K562 treated with DMSO at 1 percent for 48 hours (cell line): Measurements from ENCODE around the gene ARMC6. TPM values are rescaled to one million over a fixed set of nuclear protein-coding genes. Genes with fewer than 3 reads are reported as not detected.

Experiments
- total RNA-seq: library from RNA; unstranded; fragments of 300-600 nt; gene quantifications from 2 replicates; pipeline ENCODE4 v1.2.3, GENCODE V29; 2022; ENCODE audit warnings: low replicate concordance; ENCODE audit errors: extremely low read depth

The ARMC6 gene
- not detected in 2 replicates for total RNA-seq

GRCh38 chr19:19033426-19034203 is at the start of gene ARMC6, which contains the start of gene SUGP2:
Gene ARMC6, plus strand, starts transcription at chr19:19033603. Its CDS starts 607 bp downstream, at chr19:19034210.
Gene SUGP2, minus strand, starts transcription at chr19:19033517. Its CDS starts 2,446 bp downstream, at chr19:19031071.

GRCh38 chr19:19063183-19064097 is 30.0 kb downstream of the ARMC6 start, which contains the start of gene SLC25A42:
Gene SLC25A42, plus strand, starts transcription at chr19:19063994. Its CDS starts 32,131 bp downstream, at chr19:19096125.

Other genes starting within 250 kb of the ARMC6 start
- gene COMP, start 242.3 kb upstream of the ARMC6 start, total RNA-seq = not detected in 2 replicates
- 461 TPM in 1 of 2 replicates, not detected in the other for gene UPF1, start 201.6 kb upstream of the ARMC6 start, total RNA-seq
- gene CERS1, start 137.4 kb upstream of the ARMC6 start, total RNA-seq = not detected in 2 replicates
- 699 TPM in 1 of 2 replicates, not detected in the other for gene COPE, start 114.2 kb upstream of the ARMC6 start, total RNA-seq
- gene DDX49, start 113.9 kb upstream of the ARMC6 start, total RNA-seq = not detected in 2 replicates
- not detected in 2 replicates for gene HOMER3, start 92.4 kb upstream of the ARMC6 start, total RNA-seq
- gene SUGP2, start 86 bp upstream of the ARMC6 start, total RNA-seq = not detected in 2 replicates
- not detected in 2 replicates for gene SLC25A42, start 30.4 kb downstream of the ARMC6 start, total RNA-seq
- not detected in 2 replicates for gene TMEM161A, start 104.9 kb downstream of the ARMC6 start, total RNA-seq
- gene MEF2B, start 136.7 kb downstream of the ARMC6 start, total RNA-seq = not detected in 2 replicates
- gene BORCS8, start 158.5 kb downstream of the ARMC6 start, total RNA-seq = not detected in 2 replicates
- gene RFXANK, start 158.7 kb downstream of the ARMC6 start, total RNA-seq = not detected in 2 replicates
- gene NR2C2AP, start 169.8 kb downstream of the ARMC6 start, total RNA-seq = not detected in 2 replicates
- not detected in 2 replicates for gene NCAN, start 178.4 kb downstream of the ARMC6 start, total RNA-seq
- not detected in 2 replicates for gene TM6SF2, start 239.7 kb downstream of the ARMC6 start, total RNA-seq